ENCODE results near the gene SET. TPM values are rescaled to one million over a fixed set of nuclear protein-coding genes. Genes with fewer than 3 reads are reported as not detected.
"Not testable (repeated sequence)": the region's sequence is repeated elsewhere in the genome, so short reads cannot be mapped to it uniquely, and the experiment has no call there.

The SET gene
- total RNA-seq, 2 experiments from 2014 or later: 436 to 623 TPM

- H3K27ac Mint-ChIP-seq; H3K27me3 Mint-ChIP-seq; H3K4me3 Mint-ChIP-seq; ATAC-seq; DNase-seq; H3K9me3 Mint-ChIP-seq (ENCODE audit: low read depth): not testable (repeated sequence)
- H3K4me1 Mint-ChIP-seq: peaks cover 26% of the 10 kb centered on the region
- peaks cover 50% of the 10 kb centered on the region for H3K36me3 Mint-ChIP-seq
- CTCF ChIA-PET: interaction anchor here (2.0 to 5.5 kb wide), 2 partner anchors 7 to 10 kb away, joined by 4 to 44 read pairs; partner anchors contain the start of gene PKN3
Measured at GRCh38 chr9:128693738-128694137, 4.7 kb downstream of the SET start.

GRCh38 chr9:128694344-128694743 is 5.3 kb downstream of the SET start:
- H3K4me1 Mint-ChIP-seq: peaks cover 26% of the 10 kb centered on the region
- H3K27me3 Mint-ChIP-seq: no peaks in the 10 kb centered on the region
- H3K36me3 Mint-ChIP-seq: peaks cover 50% of the 10 kb centered on the region
- no peak overlapping the region for H3K4me3 Mint-ChIP-seq
- no peaks in the 10 kb centered on the region for H3K9me3 Mint-ChIP-seq (ENCODE audit: low read depth)
- CTCF ChIA-PET: no interaction called here
- DNase-seq: no peak
- ATAC-seq: no peak
- H3K27ac Mint-ChIP-seq: no peak overlapping the region

- H3K9me3 Mint-ChIP-seq (ENCODE audit: low read depth): no peaks in the 10 kb centered on the region
- H3K27me3 Mint-ChIP-seq: no peaks in the 10 kb centered on the region
- no peak overlapping the region for H3K27ac Mint-ChIP-seq
- CTCF ChIA-PET: interaction anchor here (0.7 to 2.4 kb wide), 2 partner anchors 12 to 165 kb away, joined by 4 to 5 read pairs; no protein-coding TSS in a partner anchor
- peaks cover 23% of the 10 kb centered on the region for H3K4me1 Mint-ChIP-seq
- ATAC-seq (no peak), DNase-seq (no peak)
- H3K36me3 Mint-ChIP-seq: peaks cover 36% of the 10 kb centered on the region
- H3K4me3 Mint-ChIP-seq: no peak overlapping the region
Measured at GRCh38 chr9:128696923-128697707, 8.1 kb downstream of the SET start.

GRCh38 chr9:128699096-128699795 is 10.2 kb downstream of the SET start:
- CTCF ChIA-PET: interaction anchor here (1.4 to 3.3 kb wide), 2 partner anchors 8 to 15 kb away, joined by 4 to 44 read pairs; partner anchors contain the start of gene SET
- not testable (repeated sequence) for ATAC-seq; H3K27ac Mint-ChIP-seq; DNase-seq; H3K4me3 Mint-ChIP-seq; H3K27me3 Mint-ChIP-seq; H3K9me3 Mint-ChIP-seq (ENCODE audit: low read depth)
- peaks cover 14% of the 10 kb centered on the region for H3K4me1 Mint-ChIP-seq
- peaks cover 21% of the 10 kb centered on the region for H3K36me3 Mint-ChIP-seq

GRCh38 chr9:128701227-128701854 is 12.3 kb downstream of the SET start:
- Mint-ChIP-seq H3K4me3 (peak overlapping the region; percentile 42), H3K36me3 (peaks cover 5% of the 10 kb centered on the region), H3K4me1 (peaks cover 12% of the 10 kb centered on the region), H3K9me3 (ENCODE audit: low read depth) (no peaks in the 10 kb centered on the region), H3K27ac (no peak overlapping the region), H3K27me3 (no peaks in the 10 kb centered on the region)
- ATAC-seq (no peak), DNase-seq (no peak)
- CTCF ChIA-PET: interaction anchor here (0.7 to 3.3 kb wide), 8 partner anchors 10 to 263 kb away, joined by 3 to 44 read pairs (median 6); partner anchors contain the start of genes ENDOG, SET and ZDHHC12

- H3K4me3 Mint-ChIP-seq: peak within 1 kb of the TSS; percentile 75
- no peaks in the 10 kb centered on the region for H3K36me3 Mint-ChIP-seq
- H3K4me1 Mint-ChIP-seq: peaks cover 12% of the 10 kb centered on the region
- no peaks in the 10 kb centered on the region for H3K9me3 Mint-ChIP-seq (ENCODE audit: low read depth)
- peak within 1 kb of the TSS; percentile 59 for H3K27ac Mint-ChIP-seq
- ATAC-seq (peak; percentile 93), DNase-seq (peak; percentile 92)
- CTCF ChIA-PET: interaction anchor here (0.5 to 3.3 kb wide), 27 partner anchors 9 to 282 kb away, joined by 3 to 44 read pairs (median 4); partner anchors contain the start of genes CERCAM, DYNC2I2, ENDOG and KYAT1
- no peaks in the 10 kb centered on the region for H3K27me3 Mint-ChIP-seq
Measured at GRCh38 chr9:128702445-128702948, 13.5 kb downstream of the SET start, which contains the start of gene PKN3. Gene PKN3 (plus strand): TSS chr9:128702503. CDS start chr9:128702916, 413 bp downstream.

- H3K36me3 Mint-ChIP-seq: no peaks in the 10 kb centered on the region
- H3K4me3 Mint-ChIP-seq: peak overlapping the region; percentile 75
- no peaks in the 10 kb centered on the region for H3K9me3 Mint-ChIP-seq (ENCODE audit: low read depth)
- CTCF ChIA-PET: interaction anchor here (0.7 to 1.6 kb wide), 2 partner anchors 10 to 12 kb away, joined by 3 to 4 read pairs; no protein-coding TSS in a partner anchor
- no peak for ATAC-seq
- peaks cover 12% of the 10 kb centered on the region for H3K4me1 Mint-ChIP-seq
- H3K27ac Mint-ChIP-seq: peak overlapping the region; percentile 59
- no peaks in the 10 kb centered on the region for H3K27me3 Mint-ChIP-seq
- peak; percentile 41 for DNase-seq
Measured at GRCh38 chr9:128702949-128703615, 14.1 kb downstream of the SET start.

GRCh38 chr9:128703616-128704355 is 14.8 kb downstream of the SET start:
- Mint-ChIP-seq H3K9me3 (ENCODE audit: low read depth) (no peaks in the 10 kb centered on the region), H3K4me3 (peak overlapping the region; percentile 75), H3K27me3 (no peaks in the 10 kb centered on the region), H3K36me3 (no peaks in the 10 kb centered on the region), H3K4me1 (peaks cover 12% of the 10 kb centered on the region), H3K27ac (no peak overlapping the region)
- DNase-seq: peak; percentile 40
- no peak for ATAC-seq
- CTCF ChIA-PET: interaction anchor here (0.6 to 1.6 kb wide), 6 partner anchors 11 to 116 kb away, joined by 3 to 4 read pairs (median 3); partner anchors contain the start of gene ENDOG

- no peaks in the 10 kb centered on the region for H3K36me3 Mint-ChIP-seq
- CTCF ChIA-PET: interaction anchor here (0.6 to 1.6 kb wide), 5 partner anchors 12 to 115 kb away, joined by 3 to 4 read pairs (median 3); partner anchors contain the start of gene ENDOG
- DNase-seq (no peak), ATAC-seq (no peak)
- H3K4me1 Mint-ChIP-seq: peaks cover 12% of the 10 kb centered on the region
- H3K27me3 Mint-ChIP-seq: no peaks in the 10 kb centered on the region
- no peaks in the 10 kb centered on the region for H3K9me3 Mint-ChIP-seq (ENCODE audit: low read depth)
- H3K27ac Mint-ChIP-seq: no peak overlapping the region
- no peak overlapping the region for H3K4me3 Mint-ChIP-seq
Measured at GRCh38 chr9:128704356-128704670, 15.3 kb downstream of the SET start.

GRCh38 chr9:128705051-128705965 is 16.3 kb downstream of the SET start:
- no peak overlapping the region for H3K27ac Mint-ChIP-seq
- H3K4me3 Mint-ChIP-seq: no peak overlapping the region
- CTCF ChIA-PET: interaction anchor here (1.3 to 1.4 kb wide), 2 partner anchors 10 to 113 kb away, joined by 3 to 4 read pairs; partner anchors contain the start of gene ENDOG
- no peaks in the 10 kb centered on the region for H3K27me3 Mint-ChIP-seq
- H3K36me3 Mint-ChIP-seq: no peaks in the 10 kb centered on the region
- no peaks in the 10 kb centered on the region for H3K9me3 Mint-ChIP-seq (ENCODE audit: low read depth)
- ATAC-seq: no peak
- no peak for DNase-seq
- H3K4me1 Mint-ChIP-seq: peaks cover 12% of the 10 kb centered on the region

GRCh38 chr9:128706045-128706444 is 17.0 kb downstream of the SET start:
- Mint-ChIP-seq H3K36me3 (no peaks in the 10 kb centered on the region), H3K4me3 (no peak overlapping the region), H3K9me3 (ENCODE audit: low read depth) (no peaks in the 10 kb centered on the region), H3K27me3 (no peaks in the 10 kb centered on the region), H3K27ac (no peak overlapping the region), H3K4me1 (peaks cover 12% of the 10 kb centered on the region)
- DNase-seq (no peak), ATAC-seq (no peak)
- CTCF ChIA-PET: interaction anchor here (1.3 to 1.4 kb wide), 2 partner anchors 10 to 112 kb away, joined by 3 to 4 read pairs; partner anchors contain the start of gene ENDOG
